SK-N-SH treated with all-trans-retinoic acid at 6 μM for 48 hours (cell line): ENCODE data around the gene CDH4.

Experiments used
- ATAC-seq: fragments of 200-7000 bp; cut with Tn5 transposase; 3 replicates; pipeline ENCODE4 v1.9.1; 2020; ENCODE audit warnings: mild to moderate bottlenecking, moderate library complexity
- ARNTL ChIP-seq: fragments of 450-650 bp; formaldehyde crosslinking; IDR thresholded peaks from 2 replicates; pipeline ENCODE4 v1.5.0; 2020; ENCODE audit warnings: low read depth, mild to moderate bottlenecking, moderate library complexity, borderline replicate concordance
- BACH2 ChIP-seq: fragments of 250-450 bp; sonication (Bioruptor Pico); IDR thresholded peaks from 2 replicates; pipeline ENCODE4 v1.9.0; 2021; ENCODE audit warnings: mild to moderate bottlenecking, borderline replicate concordance
- CSDC2 ChIP-seq: fragments of 250-450 bp; sonication (Bioruptor Pico); IDR thresholded peaks from 2 replicates; pipeline ENCODE4 v1.5.0; 2020; ENCODE audit warnings: mild to moderate bottlenecking, moderate library complexity
- CSRNP3 ChIP-seq: fragments of 250-450 bp; sonication (Bioruptor Pico); IDR thresholded peaks from 2 replicates; pipeline ENCODE4 v1.5.1; 2021; ENCODE audit warnings: mild to moderate bottlenecking, moderate library complexity
- ESRRG ChIP-seq: fragments of 250-450 bp; sonication (Bioruptor Pico); IDR thresholded peaks from 2 replicates; pipeline ENCODE4 v1.6.1; 2021; ENCODE audit warnings: mild to moderate bottlenecking
- GLIS3 ChIP-seq: fragments of 250-450 bp; sonication (Bioruptor Pico); IDR thresholded peaks from 2 replicates; pipeline ENCODE4 v1.5.0; 2020; ENCODE audit warnings: mild to moderate bottlenecking, moderate library complexity
- ISL1 ChIP-seq: fragments of 250-450 bp; sonication (Bioruptor Pico); IDR thresholded peaks from 2 replicates; pipeline ENCODE4 v2.1.2; 2022; ENCODE audit warnings: mild to moderate bottlenecking, moderate library complexity
- OSR1 ChIP-seq: fragments of 250-450 bp; sonication (Bioruptor Pico); IDR thresholded peaks from 2 replicates; pipeline ENCODE4 v1.8.0; 2022; ENCODE audit warnings: moderate library complexity, mild to moderate bottlenecking, inconsistent platforms
- PATZ1 ChIP-seq: fragments of 250-450 bp; sonication (Bioruptor Pico); IDR thresholded peaks from 2 replicates; pipeline ENCODE4 v1.8.0; 2020; ENCODE audit warnings: mild to moderate bottlenecking, moderate library complexity, borderline replicate concordance
- POU6F1 ChIP-seq: fragments of 250-450 bp; sonication (Bioruptor Pico); IDR thresholded peaks from 2 replicates; pipeline ENCODE4 v1.8.0; 2021; ENCODE audit warnings: low read depth, mild to moderate bottlenecking, moderate library complexity, borderline replicate concordance
- PPARA ChIP-seq: fragments of 250-450 bp; sonication (Bioruptor Pico); IDR thresholded peaks from 2 replicates; pipeline ENCODE4 v1.5.0; 2020; ENCODE audit warnings: mild to moderate bottlenecking, borderline replicate concordance
- RARB ChIP-seq: fragments of 250-450 bp; sonication (Bioruptor Pico); IDR thresholded peaks from 2 replicates; pipeline ENCODE4 v1.8.0; 2021; ENCODE audit warnings: mild to moderate bottlenecking, moderate library complexity
- SNAI2 ChIP-seq: fragments of 250-450 bp; sonication (Bioruptor Pico); IDR thresholded peaks from 2 replicates; pipeline ENCODE4 v1.5.0; 2020; ENCODE audit warnings: mild to moderate bottlenecking, moderate library complexity
- TCF4 ChIP-seq: fragments of 250-450 bp; sonication (Bioruptor Pico); IDR thresholded peaks from 2 replicates; pipeline ENCODE4 v1.8.0; 2021; ENCODE audit warnings: mild to moderate bottlenecking, moderate library complexity, borderline replicate concordance
- TOX ChIP-seq: fragments of 250-450 bp; sonication (Bioruptor Pico); IDR thresholded peaks from 2 replicates; pipeline ENCODE4 v1.8.0; 2021; ENCODE audit warnings: mild to moderate bottlenecking, moderate library complexity, borderline replicate concordance
- TSHZ2 ChIP-seq: fragments of 250-450 bp; sonication (Bioruptor Pico); IDR thresholded peaks from 2 replicates; pipeline ENCODE4 v1.5.0; 2020; ENCODE audit warnings: mild to moderate bottlenecking, moderate library complexity
- ZC3H10 ChIP-seq: fragments of 250-450 bp; sonication (Bioruptor Pico); IDR thresholded peaks from 2 replicates; pipeline ENCODE4 v1.5.1; 2021; ENCODE audit warnings: mild to moderate bottlenecking, moderate library complexity
- ZFP3 ChIP-seq: fragments of 250-450 bp; sonication (Bioruptor Pico); IDR thresholded peaks from 2 replicates; pipeline ENCODE4 v1.5.0; 2020; ENCODE audit warnings: mild to moderate bottlenecking, moderate library complexity
- ZFP30 ChIP-seq: fragments of 450-650 bp; formaldehyde crosslinking; IDR thresholded peaks from 2 replicates; pipeline ENCODE4 v1.5.0; 2022; ENCODE audit warnings: mild to moderate bottlenecking, moderate library complexity
- ZNF565 ChIP-seq: fragments of 450-650 bp; formaldehyde crosslinking; conservative IDR thresholded peaks from 2 replicates; pipeline ENCODE4 v1.5.0; 2020; ENCODE audit warnings: low read depth, mild to moderate bottlenecking, moderate library complexity
- ZNF70 ChIP-seq: fragments of 450-650 bp; formaldehyde crosslinking; IDR thresholded peaks from 2 replicates; pipeline ENCODE4 v1.5.0; 2020; ENCODE audit warnings: mild to moderate bottlenecking, moderate library complexity
- ZNF8 ChIP-seq: fragments of 450-650 bp; formaldehyde crosslinking; IDR thresholded peaks from 2 replicates; pipeline ENCODE4 v1.5.0; 2020; ENCODE audit warnings: mild to moderate bottlenecking, moderate library complexity

CDH4 gene

GRCh38 chr20:61328911-61329558 is 77.0 kb downstream of the CDH4 start:
- ATAC-seq = no peak
- TF ChIP-seq RARB (CRISPR knock-in tag) = no peak
- no peak for TF ChIP-seq PPARA (CRISPR knock-in tag)
- TF ChIP-seq ESRRG = no peak
- TF ChIP-seq ZNF565 (CRISPR knock-in tag) = no peak
- TF ChIP-seq ZNF70 (CRISPR knock-in tag) = no peak
- no peak for TF ChIP-seq OSR1
- no peak for TF ChIP-seq PATZ1 (CRISPR knock-in tag)
- no peak for TF ChIP-seq CSDC2 (CRISPR knock-in tag)
- no peak for TF ChIP-seq TSHZ2 (CRISPR knock-in tag)
- no peak for TF ChIP-seq TCF4 (CRISPR knock-in tag)
- no peak for TF ChIP-seq ZC3H10 (CRISPR knock-in tag)
- no peak for TF ChIP-seq GLIS3 (CRISPR knock-in tag)
- TF ChIP-seq ARNTL = no peak
- no peak for TF ChIP-seq SNAI2 (CRISPR knock-in tag)
- TF ChIP-seq ZFP30 = no peak
- TF ChIP-seq ZNF8 (CRISPR knock-in tag) = no peak
- TF ChIP-seq ISL1 (CRISPR knock-in tag) = no peak
- TF ChIP-seq CSRNP3 (CRISPR knock-in tag) = no peak
- TF ChIP-seq ZFP3 (CRISPR knock-in tag) = no peak
- no peak for TF ChIP-seq POU6F1 (CRISPR knock-in tag)

- TF ChIP-seq CSRNP3 (CRISPR knock-in tag) = no peak
- no peak for TF ChIP-seq SNAI2 (CRISPR knock-in tag)
- no peak for TF ChIP-seq TOX (CRISPR knock-in tag)
- TF ChIP-seq TCF4 (CRISPR knock-in tag) = no peak
- TF ChIP-seq RARB (CRISPR knock-in tag) = no peak
- TF ChIP-seq BACH2 (CRISPR knock-in tag) = no peak
- TF ChIP-seq ZFP3 (CRISPR knock-in tag) = no peak
- ATAC-seq = no peak
Measured at GRCh38 chr20:61330441-61330840, 78.4 kb downstream of the CDH4 start.

- TF ChIP-seq ZNF565 (CRISPR knock-in tag) = no peak
- TF ChIP-seq RARB (CRISPR knock-in tag) = no peak
- TF ChIP-seq CSRNP3 (CRISPR knock-in tag) = no peak
- TF ChIP-seq CSDC2 (CRISPR knock-in tag) = no peak
- TF ChIP-seq GLIS3 (CRISPR knock-in tag) = no peak
- no peak for TF ChIP-seq PATZ1 (CRISPR knock-in tag)
- no peak for TF ChIP-seq SNAI2 (CRISPR knock-in tag)
- TF ChIP-seq PPARA (CRISPR knock-in tag) = no peak
- TF ChIP-seq ESRRG = no peak
- TF ChIP-seq ZC3H10 (CRISPR knock-in tag) = no peak
- TF ChIP-seq TOX (CRISPR knock-in tag) = no peak
- no peak for TF ChIP-seq OSR1
- no peak for TF ChIP-seq BACH2 (CRISPR knock-in tag)
- no peak for TF ChIP-seq ZFP30
- ATAC-seq = no peak
Measured at GRCh38 chr20:61331543-61331942, 79.5 kb downstream of the CDH4 start.
